HEK293T (cell line): ENCODE data around the gene HERC2.
"Not testable (repeated sequence)": the region's sequence is repeated elsewhere in the genome, so short reads cannot be mapped to it uniquely, and the experiment has no call there.

Source experiments
- CTCF ChIA-PET: fragments of 350-600 bp; formaldehyde crosslinking; extraction: SDS; loops from one replicate; lab custom pipeline; 2021; ENCODE audit warnings: antibody characterized with exemption, inconsistent platforms; lab: Yijun Ruan, JAX
- POLR2A ChIA-PET: fragments of 350-600 bp; formaldehyde crosslinking; extraction: SDS; loops from one replicate; lab custom pipeline; 2020; ENCODE audit warnings: antibody characterized with exemption, inconsistent platforms; lab: Yijun Ruan, JAX
- DNase-seq: peaks from one replicate; pipeline ENCODE4 v3.0.0; 2012; ENCODE audit warnings: mixed read lengths; ENCODE audit errors: extremely low spot score
- ARNT ChIP-seq: fragments of 450-650 bp; IDR thresholded peaks from 2 replicates; pipeline ENCODE4 v1.6.1; 2017; ENCODE audit warnings: mild to moderate bottlenecking
- BHLHE40 ChIP-seq: fragments of 450-650 bp; IDR thresholded peaks from 2 replicates; pipeline ENCODE4 v1.6.1; 2016; ENCODE audit warnings: mild to moderate bottlenecking, moderate library complexity, borderline replicate concordance
- CTBP1 ChIP-seq: fragments of 450-650 bp; IDR thresholded peaks from 2 replicates; pipeline ENCODE4 v1.6.1; 2016; ENCODE audit warnings: borderline replicate concordance
- ELF4 ChIP-seq: fragments of 450-650 bp; IDR thresholded peaks from 2 replicates; pipeline ENCODE4 v1.6.1; 2017; ENCODE audit warnings: antibody characterized with exemption
- FOXA1 ChIP-seq: fragments of 450-650 bp; IDR thresholded peaks from 2 replicates; pipeline ENCODE4 v1.6.1; 2016; ENCODE audit warnings: mild to moderate bottlenecking
- FOXK2 ChIP-seq: fragments of 450-650 bp; IDR thresholded peaks from 2 replicates; pipeline ENCODE4 v1.6.1; 2016; ENCODE audit warnings: mild to moderate bottlenecking
- FOXM1 ChIP-seq: fragments of 450-650 bp; IDR thresholded peaks from 2 replicates; pipeline ENCODE4 v1.6.1; 2017; ENCODE audit warnings: mild to moderate bottlenecking, borderline replicate concordance
- HDGF ChIP-seq: fragments of 450-650 bp; IDR thresholded peaks from 2 replicates; pipeline ENCODE4 v1.6.1; 2017; ENCODE audit warnings: antibody characterized with exemption, borderline replicate concordance
- L3MBTL2 ChIP-seq: fragments of 450-650 bp; conservative IDR thresholded peaks from 2 replicates; pipeline ENCODE4 v1.6.1; 2016; ENCODE audit warnings: mild to moderate bottlenecking
- LEF1 ChIP-seq: fragments of 450-650 bp; IDR thresholded peaks from 2 replicates; pipeline ENCODE4 v1.6.1; 2017; ENCODE audit warnings: mild to moderate bottlenecking, borderline replicate concordance
- NFRKB ChIP-seq: fragments of 450-650 bp; IDR thresholded peaks from 2 replicates; pipeline ENCODE4 v1.6.1; 2016; ENCODE audit warnings: mild to moderate bottlenecking, moderate library complexity
- PKNOX1 ChIP-seq: fragments of 450-650 bp; IDR thresholded peaks from 2 replicates; pipeline ENCODE4 v1.6.1; 2016
- SP1 ChIP-seq: fragments of 450-650 bp; IDR thresholded peaks from 2 replicates; pipeline ENCODE4 v1.6.1; 2017
- SUZ12 ChIP-seq: fragments of 450-650 bp; IDR thresholded peaks from 2 replicates; pipeline ENCODE4 v1.6.1; 2016; ENCODE audit warnings: mild to moderate bottlenecking
- TARDBP ChIP-seq: fragments of 450-650 bp; IDR thresholded peaks from 2 replicates; pipeline ENCODE4 v1.6.1; 2016
- ZNF384 ChIP-seq: fragments of 450-650 bp; IDR thresholded peaks from 2 replicates; pipeline ENCODE4 v1.6.1; 2016

The HERC2 gene

GRCh38 chr15:28122038-28122949, 199.7 kb downstream of the HERC2 start:
- CTCF ChIA-PET, result no interaction called here
- POLR2A ChIA-PET, result no interaction called here
- DNase-seq, result no peak
- TF ChIP-seq L3MBTL2 (no peak), SUZ12 (no peak), CTBP1 (no peak), HDGF (no peak), LEF1 (no peak), FOXM1 (no peak), FOXK2 (no peak), ARNT (no peak), SP1 (no peak), TARDBP (no peak), PKNOX1 (no peak), ELF4 (no peak), ZNF384 (no peak), FOXA1 (no peak)

DNA sequence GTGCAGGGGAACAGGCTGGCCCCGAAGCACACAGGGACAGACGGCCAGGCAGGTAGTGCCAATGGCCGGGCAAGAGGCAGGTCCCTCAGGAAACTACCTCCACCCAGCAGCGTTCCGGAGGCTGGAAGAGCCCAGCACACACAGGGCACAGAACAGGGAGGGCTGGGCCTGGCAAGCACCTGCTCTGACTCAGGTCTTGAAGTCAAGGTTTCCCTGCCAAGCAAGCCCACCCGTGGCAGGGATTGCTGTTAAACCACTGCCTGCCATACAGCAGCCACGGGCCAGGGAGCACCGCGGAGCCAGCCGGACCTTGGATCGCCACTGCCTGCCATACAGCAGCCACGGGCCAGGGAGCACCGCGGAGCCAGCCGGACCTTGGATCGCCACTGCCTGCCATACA, 200.4 kb downstream of the HERC2 start:
- POLR2A ChIA-PET, DNase-seq, CTCF ChIA-PET: not testable (repeated sequence)

GRCh38 chr15:28120359-28120640, 201.7 kb downstream of the HERC2 start:
- TF ChIP-seq L3MBTL2 (no peak), BHLHE40 (no peak), ZNF384 (no peak), HDGF (no peak), FOXA1 (no peak), FOXM1 (no peak), NFRKB (no peak)
- POLR2A ChIA-PET, result no interaction called here
- CTCF ChIA-PET, result interaction anchor here (1.4 kb wide), 1 partner anchor 21 kb away, joined by 3 read pairs; the partner anchor contains the start of gene OCA2
- DNase-seq, result no peak

GRCh38 chr15:28118531-28118930, 203.4 kb downstream of the HERC2 start:
- ChIA-PET POLR2A (no interaction called here), CTCF (no interaction called here)
- DNase-seq, result no peak
- TF ChIP-seq SP1 (no peak), ZNF384 (no peak), LEF1 (no peak), L3MBTL2 (no peak), CTBP1 (no peak), PKNOX1 (no peak), FOXM1 (no peak), TARDBP (no peak), NFRKB (no peak), FOXA1 (no peak), FOXK2 (no peak), BHLHE40 (no peak), SUZ12 (no peak), ELF4 (no peak), HDGF (no peak), ARNT (no peak)

GRCh38 chr15:28118083-28118482, 203.9 kb downstream of the HERC2 start:
- ChIA-PET CTCF (interaction anchor here (1.0 kb wide), 1 partner anchor 8 kb away, joined by 3 read pairs; no protein-coding TSS in a partner anchor), POLR2A (interaction anchor here (0.7 kb wide), 1 partner anchor 14 kb away, joined by 3 read pairs; no protein-coding TSS in a partner anchor)
- no peak for DNase-seq
- TF ChIP-seq BHLHE40 (no peak), ARNT (no peak), ELF4 (no peak), SUZ12 (no peak), TARDBP (no peak), HDGF (no peak), FOXM1 (no peak), LEF1 (no peak), FOXA1 (no peak), PKNOX1 (no peak), ZNF384 (no peak), L3MBTL2 (no peak), NFRKB (no peak), SP1 (no peak)

- no peak for TF ChIP-seq ZNF384
- TF ChIP-seq FOXM1, result no peak
- POLR2A ChIA-PET, result interaction anchor here (0.7 kb wide), 1 partner anchor 14 kb away, joined by 3 read pairs; no protein-coding TSS in a partner anchor
- CTCF ChIA-PET, result interaction anchor here (1.0 kb wide), 1 partner anchor 9 kb away, joined by 3 read pairs; no protein-coding TSS in a partner anchor
- no peak for DNase-seq
These were observed 204.5 kb downstream of the HERC2 start for GRCh38 chr15:28117432-28117990.
